ENCODE results near the gene TTC23.

The TTC23 gene

DNA sequence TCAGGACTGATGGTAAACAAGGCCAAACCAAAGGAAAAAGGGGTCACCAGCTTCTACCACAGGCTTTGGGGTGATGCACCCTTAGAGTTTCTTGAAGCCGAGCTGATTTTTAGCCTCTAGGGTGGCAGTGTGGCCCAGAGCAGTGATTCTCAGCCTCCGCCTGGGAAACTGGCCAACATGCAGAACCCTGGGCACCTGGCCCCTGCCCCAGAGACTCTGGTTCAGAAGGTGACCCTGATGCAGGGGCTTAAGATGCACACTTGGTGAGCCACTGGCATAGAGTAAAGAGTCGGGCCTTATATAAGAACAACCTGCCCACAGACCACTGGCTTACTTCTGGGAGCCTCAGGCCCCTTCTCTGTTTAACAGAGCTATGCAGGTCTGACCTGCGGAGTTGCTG is 100.0 kb downstream of the TTC23 start:
- over 99% methylated on average over 4 of the region's 4 CpGs for WGBS
- Histone ChIP-seq H3K27ac (ENCODE audit: low read length, poor library complexity, severe bottlenecking) (no peak overlapping the region), H3K4me2 (ENCODE audit: low read length, poor library complexity, severe bottlenecking) (no peak overlapping the region), H3K4me1 (ENCODE audit: control insufficient read depth, insufficient read depth, low read depth, low read length) (peaks cover 2% of the 10 kb centered on the region), H3K4ac (ENCODE audit: low read depth in 1 of 2, low read length in 2 of 2) (no peak overlapping the region), H3K9me3 (ENCODE audit: control insufficient read depth, low read length) (no peaks in the 10 kb centered on the region), H2BK120ac (ENCODE audit: low read depth, low read length) (no peak overlapping the region), H3K14ac (ENCODE audit: low read length in 2 of 2) (no peak overlapping the region), H2BK15ac (ENCODE audit: low read depth, poor library complexity, severe bottlenecking) (no peak overlapping the region), H2BK12ac (ENCODE audit: low read length in 2 of 2) (no peak overlapping the region), H4K8ac (ENCODE audit: low read length) (no peak overlapping the region), H3K9ac (ENCODE audit: low read length) (no peak overlapping the region), H3K23ac (ENCODE audit: low read length in 2 of 2) (no peak overlapping the region), H3K18ac (ENCODE audit: low read depth in 1 of 2, low read length in 2 of 2) (no peak overlapping the region), H3K27me3 (ENCODE audit: control insufficient read depth in 1 of 2, insufficient read depth in 1 of 2, low read length in 2 of 2) (no peaks in the 10 kb centered on the region), H2AK5ac (ENCODE audit: low read length, severe bottlenecking) (no peak overlapping the region), H4K91ac (ENCODE audit: low read length) (no peak overlapping the region), H3K79me1 (replicated peaks; ENCODE audit: low read length, poor library complexity, severe bottlenecking) (peaks cover 1% of the 10 kb centered on the region), H3K4me3 (ENCODE audit: insufficient read depth in 1 of 2, low read depth in 1 of 2, low read length in 2 of 2) (no peak overlapping the region), H3K36me3 (ENCODE audit: control insufficient read depth in 1 of 2, insufficient read depth in 2 of 2, low read depth in 1 of 2, low read length in 2 of 2) (peaks cover 34 to 43% of the 10 kb centered on the region in 2 experiments), H2BK5ac (ENCODE audit: low read depth, low read length, poor library complexity, severe bottlenecking) (no peak overlapping the region), H2AFZ (ENCODE audit: low read depth, low read length) (no peak overlapping the region)
- no peak for DNase-seq

GRCh38 chr15:99148851-99149276 is 100.5 kb downstream of the TTC23 start:
- Histone ChIP-seq H2AK5ac (ENCODE audit: low read length, severe bottlenecking) (no peak overlapping the region), H2BK5ac (ENCODE audit: low read depth, low read length, poor library complexity, severe bottlenecking) (no peak overlapping the region), H3K4me1 (ENCODE audit: control insufficient read depth, insufficient read depth, low read depth, low read length) (peaks cover 2% of the 10 kb centered on the region), H3K27me3 (ENCODE audit: control insufficient read depth in 1 of 2, insufficient read depth in 1 of 2, low read length in 2 of 2) (no peaks in the 10 kb centered on the region), H3K23ac (ENCODE audit: low read length in 2 of 2) (no peak overlapping the region), H2BK12ac (ENCODE audit: low read length in 2 of 2) (no peak overlapping the region), H3K4ac (ENCODE audit: low read depth in 1 of 2, low read length in 2 of 2) (no peak overlapping the region), H3K4me3 (ENCODE audit: insufficient read depth in 1 of 2, low read depth in 1 of 2, low read length in 2 of 2) (no peak overlapping the region), H3K9me3 (ENCODE audit: control insufficient read depth, low read length) (no peaks in the 10 kb centered on the region), H3K36me3 (ENCODE audit: control insufficient read depth in 1 of 2, insufficient read depth in 2 of 2, low read depth in 1 of 2, low read length in 2 of 2) (peaks cover 34 to 43% of the 10 kb centered on the region in 2 experiments), H4K91ac (ENCODE audit: low read length) (no peak overlapping the region), H3K4me2 (ENCODE audit: low read length, poor library complexity, severe bottlenecking) (no peak overlapping the region), H2BK15ac (ENCODE audit: low read depth, poor library complexity, severe bottlenecking) (no peak overlapping the region), H2BK120ac (ENCODE audit: low read depth, low read length) (no peak overlapping the region), H2AFZ (ENCODE audit: low read depth, low read length) (no peak overlapping the region), H3K27ac (ENCODE audit: low read length, poor library complexity, severe bottlenecking) (no peak overlapping the region), H3K14ac (ENCODE audit: low read length in 2 of 2) (no peak overlapping the region), H4K8ac (ENCODE audit: low read length) (no peak overlapping the region), H3K9ac (ENCODE audit: low read length) (no peak overlapping the region), H3K18ac (ENCODE audit: low read depth in 1 of 2, low read length in 2 of 2) (no peak overlapping the region), H3K79me1 (replicated peaks; ENCODE audit: low read length, poor library complexity, severe bottlenecking) (peaks cover 1% of the 10 kb centered on the region)
- WGBS = 72% methylated on average over 7 of the region's 7 CpGs
- DNase-seq = no peak

- Histone ChIP-seq H3K27ac (ENCODE audit: low read length, poor library complexity, severe bottlenecking) (no peak overlapping the region), H3K4me2 (ENCODE audit: low read length, poor library complexity, severe bottlenecking) (no peak overlapping the region), H3K79me1 (replicated peaks; ENCODE audit: low read length, poor library complexity, severe bottlenecking) (peaks cover 1% of the 10 kb centered on the region), H2BK5ac (ENCODE audit: low read depth, low read length, poor library complexity, severe bottlenecking) (no peak overlapping the region), H3K4ac (ENCODE audit: low read depth in 1 of 2, low read length in 2 of 2) (no peak overlapping the region), H3K4me3 (ENCODE audit: insufficient read depth in 1 of 2, low read depth in 1 of 2, low read length in 2 of 2) (no peak overlapping the region), H2AFZ (ENCODE audit: low read depth, low read length) (no peak overlapping the region), H4K8ac (ENCODE audit: low read length) (no peak overlapping the region), H2AK5ac (ENCODE audit: low read length, severe bottlenecking) (no peak overlapping the region), H2BK12ac (ENCODE audit: low read length in 2 of 2) (peak overlapping the region in 1 of 2 experiments; percentile 19), H3K36me3 (ENCODE audit: control insufficient read depth in 1 of 2, insufficient read depth in 2 of 2, low read depth in 1 of 2, low read length in 2 of 2) (peaks cover 34 to 38% of the 10 kb centered on the region in 2 experiments), H3K9me3 (ENCODE audit: control insufficient read depth, low read length) (no peaks in the 10 kb centered on the region), H3K9ac (ENCODE audit: low read length) (no peak overlapping the region), H3K14ac (ENCODE audit: low read length in 2 of 2) (no peak overlapping the region), H2BK15ac (ENCODE audit: low read depth, poor library complexity, severe bottlenecking) (no peak overlapping the region), H3K18ac (ENCODE audit: low read depth in 1 of 2, low read length in 2 of 2) (no peak overlapping the region), H3K23ac (ENCODE audit: low read length in 2 of 2) (no peak overlapping the region), H3K4me1 (ENCODE audit: control insufficient read depth, insufficient read depth, low read depth, low read length) (peaks cover 2% of the 10 kb centered on the region), H2BK120ac (ENCODE audit: low read depth, low read length) (no peak overlapping the region), H4K91ac (ENCODE audit: low read length) (no peak overlapping the region), H3K27me3 (ENCODE audit: control insufficient read depth in 1 of 2, insufficient read depth in 1 of 2, low read length in 2 of 2) (no peaks in the 10 kb centered on the region)
- no peak for DNase-seq
- 100% methylated on average over 4 of the region's 5 CpGs for WGBS
These were observed 102.7 kb downstream of the TTC23 start for GRCh38 chr15:99146661-99147060.

- Histone ChIP-seq H3K14ac (ENCODE audit: low read length in 2 of 2) (no peak overlapping the region), H3K27ac (ENCODE audit: low read length, poor library complexity, severe bottlenecking) (no peak overlapping the region), H3K18ac (ENCODE audit: low read depth in 1 of 2, low read length in 2 of 2) (no peak overlapping the region), H3K27me3 (ENCODE audit: control insufficient read depth in 1 of 2, insufficient read depth in 1 of 2, low read length in 2 of 2) (no peaks in the 10 kb centered on the region), H3K4ac (ENCODE audit: low read depth in 1 of 2, low read length in 2 of 2) (no peak overlapping the region), H3K9ac (ENCODE audit: low read length) (no peak overlapping the region), H3K23ac (ENCODE audit: low read length in 2 of 2) (no peak overlapping the region), H4K8ac (ENCODE audit: low read length) (no peak overlapping the region), H2BK120ac (ENCODE audit: low read depth, low read length) (no peak overlapping the region), H2BK12ac (ENCODE audit: low read length in 2 of 2) (no peak overlapping the region), H4K91ac (ENCODE audit: low read length) (no peak overlapping the region), H3K4me1 (ENCODE audit: control insufficient read depth, insufficient read depth, low read depth, low read length) (peaks cover 2% of the 10 kb centered on the region), H2BK15ac (ENCODE audit: low read depth, poor library complexity, severe bottlenecking) (no peak overlapping the region), H3K79me1 (replicated peaks; ENCODE audit: low read length, poor library complexity, severe bottlenecking) (peaks cover 1% of the 10 kb centered on the region), H2AK5ac (ENCODE audit: low read length, severe bottlenecking) (no peak overlapping the region), H3K36me3 (ENCODE audit: control insufficient read depth in 1 of 2, insufficient read depth in 2 of 2, low read depth in 1 of 2, low read length in 2 of 2) (peaks cover 29 to 31% of the 10 kb centered on the region in 2 experiments), H3K9me3 (ENCODE audit: control insufficient read depth, low read length) (no peaks in the 10 kb centered on the region), H3K4me2 (ENCODE audit: low read length, poor library complexity, severe bottlenecking) (no peak overlapping the region), H2BK5ac (ENCODE audit: low read depth, low read length, poor library complexity, severe bottlenecking) (no peak overlapping the region), H3K4me3 (ENCODE audit: insufficient read depth in 1 of 2, low read depth in 1 of 2, low read length in 2 of 2) (no peak overlapping the region), H2AFZ (ENCODE audit: low read depth, low read length) (no peak overlapping the region)
- 98% methylated on average over 5 of the region's 6 CpGs for WGBS
- DNase-seq = no peak
These were observed 103.6 kb downstream of the TTC23 start for GRCh38 chr15:99145778-99146177.
